Liver (tissue), 3 donors: ENCODE measurements around the gene PRELID1.

Experiments used
- ATF3 ChIP-seq: IDR thresholded peaks from 2 replicates; pipeline ENCODE4 v1.6.1; 2016; ENCODE audit warnings: antibody characterized with exemption
- FOXA1 ChIP-seq: IDR thresholded peaks from 2 replicates; pipeline ENCODE4 v1.6.1; 2016; ENCODE audit warnings: antibody characterized with exemption
- GABPA ChIP-seq, 2 donors: IDR thresholded peaks in 1 of 2; conservative IDR thresholded peaks in 1 of 2; 2 replicates each; pipeline ENCODE4 v1.6.1; 2016; ENCODE audit warnings: antibody characterized with exemption in 2 of 2, mild to moderate bottlenecking in 1 of 2, moderate library complexity in 1 of 2
- HNF4G ChIP-seq: IDR thresholded peaks from 2 replicates; pipeline ENCODE4 v1.6.1; 2016; ENCODE audit warnings: antibody characterized with exemption
- JUND ChIP-seq, 2 donors: IDR thresholded peaks; 2 replicates each; pipeline ENCODE4 v1.6.1; 2016; ENCODE audit warnings: antibody characterized with exemption in 2 of 2
- RAD21 ChIP-seq, 2 donors: IDR thresholded peaks; 2 replicates each; pipeline ENCODE4 v1.6.1; 2016; ENCODE audit warnings: antibody characterized with exemption in 2 of 2, mild to moderate bottlenecking in 2 of 2
- REST ChIP-seq: IDR thresholded peaks from 2 replicates; pipeline ENCODE4 v1.6.1; 2016; ENCODE audit warnings: antibody characterized with exemption, mild to moderate bottlenecking
- SP1 ChIP-seq: IDR thresholded peaks from 2 replicates; pipeline ENCODE4 v1.6.1; 2018; ENCODE audit warnings: antibody characterized with exemption, mild to moderate bottlenecking
- TAF1 ChIP-seq: conservative IDR thresholded peaks from 2 replicates; pipeline ENCODE4 v1.6.1; 2016; ENCODE audit warnings: antibody characterized with exemption, mild to moderate bottlenecking
- YY1 ChIP-seq: IDR thresholded peaks from 2 replicates; pipeline ENCODE4 v1.6.1; 2016; ENCODE audit warnings: antibody characterized with exemption, mild to moderate bottlenecking
- ZBTB33 ChIP-seq: IDR thresholded peaks from 2 replicates; pipeline ENCODE4 v1.6.1; 2016; ENCODE audit warnings: antibody characterized with exemption
- TF ChIP-seq, protein P1 (sequence below): fragments of 150-350 bp; IDR thresholded peaks from 2 replicates; pipeline ENCODE4 v1.5.1; 2017; ENCODE audit warnings: improper control_type of control experiment, low read depth, low read length; ENCODE audit not compliant: missing input control
- TF ChIP-seq, protein P2 (sequence below): IDR thresholded peaks from 2 replicates; pipeline ENCODE4 v1.6.1; 2016; ENCODE audit warnings: antibody characterized with exemption
- donor health status: healthy.
- donor health status: healthy.

GRCh38 chr5:177310757-177311391 lies 7.3 kb downstream of the PRELID1 start:
- TF ChIP-seq, protein P1, sequence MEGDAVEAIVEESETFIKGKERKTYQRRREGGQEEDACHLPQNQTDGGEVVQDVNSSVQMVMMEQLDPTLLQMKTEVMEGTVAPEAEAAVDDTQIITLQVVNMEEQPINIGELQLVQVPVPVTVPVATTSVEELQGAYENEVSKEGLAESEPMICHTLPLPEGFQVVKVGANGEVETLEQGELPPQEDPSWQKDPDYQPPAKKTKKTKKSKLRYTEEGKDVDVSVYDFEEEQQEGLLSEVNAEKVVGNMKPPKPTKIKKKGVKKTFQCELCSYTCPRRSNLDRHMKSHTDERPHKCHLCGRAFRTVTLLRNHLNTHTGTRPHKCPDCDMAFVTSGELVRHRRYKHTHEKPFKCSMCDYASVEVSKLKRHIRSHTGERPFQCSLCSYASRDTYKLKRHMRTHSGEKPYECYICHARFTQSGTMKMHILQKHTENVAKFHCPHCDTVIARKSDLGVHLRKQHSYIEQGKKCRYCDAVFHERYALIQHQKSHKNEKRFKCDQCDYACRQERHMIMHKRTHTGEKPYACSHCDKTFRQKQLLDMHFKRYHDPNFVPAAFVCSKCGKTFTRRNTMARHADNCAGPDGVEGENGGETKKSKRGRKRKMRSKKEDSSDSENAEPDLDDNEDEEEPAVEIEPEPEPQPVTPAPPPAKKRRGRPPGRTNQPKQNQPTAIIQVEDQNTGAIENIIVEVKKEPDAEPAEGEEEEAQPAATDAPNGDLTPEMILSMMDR, result no peak
- TF ChIP-seq YY1, result no peak
- TF ChIP-seq GABPA (IDR thresholded peaks at IDR 0.05 in 1 of 2, conservative IDR thresholded peaks at IDR 0.05 in 1 of 2), result no peak
- TF ChIP-seq, protein P2, sequence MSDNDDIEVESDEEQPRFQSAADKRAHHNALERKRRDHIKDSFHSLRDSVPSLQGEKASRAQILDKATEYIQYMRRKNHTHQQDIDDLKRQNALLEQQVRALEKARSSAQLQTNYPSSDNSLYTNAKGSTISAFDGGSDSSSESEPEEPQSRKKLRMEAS, result no peak
- no peak for TF ChIP-seq REST
- no peak for TF ChIP-seq FOXA1
- no peak for TF ChIP-seq TAF1
- TF ChIP-seq JUND (IDR thresholded peaks at IDR 0.05), result no peak
- TF ChIP-seq HNF4G, result no peak
- TF ChIP-seq ZBTB33, result no peak
- TF ChIP-seq RAD21 (IDR thresholded peaks at IDR 0.05), result no peak
- TF ChIP-seq ATF3, result no peak
- TF ChIP-seq SP1, result no peak
